ENCODE measurements around the gene EVI5.

EVI5 gene

GRCh38 chr1:92465256-92465647 lies 319.7 kb downstream of the EVI5 start:
- in situ Hi-C loops (cut with MboI; ENCODE audit: low sequenced_read_pairs), result no loop called here

GRCh38 chr1:92464588-92465255 lies 320.2 kb downstream of the EVI5 start:
- in situ Hi-C loops (cut with MboI; ENCODE audit: low sequenced_read_pairs), result no loop called here

GRCh38 chr1:92461364-92462097 lies 323.4 kb downstream of the EVI5 start:
- in situ Hi-C loops (cut with MboI; ENCODE audit: low sequenced_read_pairs), result no loop called here

- in situ Hi-C loops (cut with MboI; ENCODE audit: low sequenced_read_pairs), result no loop called here
Measured at GRCh38 chr1:92459871-92460320, 325.0 kb downstream of the EVI5 start.

Data from HL-60/S4 treated with phorbol 12-myristate 13-acetate at 8.2 ng/mL for 4 days and 3 days (cell line).